ENCODE measurements around the gene TUFT1.
"Not testable (repeated sequence)": the region's sequence is repeated elsewhere in the genome, so short reads cannot be mapped to it uniquely, and the experiment has no call there.

TUFT1 gene

GRCh38 chr1:151512801-151513625 is 27.1 kb upstream of the TUFT1 start:
- DNase-seq (ENCODE audit: low spot score), result no peak

- DNase-seq (ENCODE audit: low spot score), result no peak
These were observed 26.4 kb upstream of the TUFT1 start for GRCh38 chr1:151513626-151514121.

GRCh38 chr1:151514366-151514765 is 25.7 kb upstream of the TUFT1 start:
- DNase-seq (ENCODE audit: low spot score), result no peak

- DNase-seq (ENCODE audit: low spot score), result no peak
These were observed 24.8 kb upstream of the TUFT1 start for GRCh38 chr1:151515265-151515664.

GRCh38 chr1:151516031-151516511 is 24.0 kb upstream of the TUFT1 start:
- DNase-seq (ENCODE audit: low spot score), result no peak

GRCh38 chr1:151518431-151518830 is 21.7 kb upstream of the TUFT1 start:
- no peak for DNase-seq (ENCODE audit: low spot score)

- no peak for DNase-seq (ENCODE audit: low spot score)
These were observed 21.2 kb upstream of the TUFT1 start for GRCh38 chr1:151518936-151519335.

- DNase-seq (ENCODE audit: low spot score), result no peak
These were observed 20.4 kb upstream of the TUFT1 start for GRCh38 chr1:151519667-151520066.

- no peak for DNase-seq (ENCODE audit: low spot score)
These were observed 19.8 kb upstream of the TUFT1 start for GRCh38 chr1:151520359-151520758.

- not testable (repeated sequence) for DNase-seq (ENCODE audit: low spot score)
These were observed 17.7 kb upstream of the TUFT1 start for GRCh38 chr1:151522427-151522826.

GRCh38 chr1:151523326-151523725 is 16.8 kb upstream of the TUFT1 start:
- DNase-seq (ENCODE audit: low spot score), result no peak

- DNase-seq (ENCODE audit: low spot score), result no peak
These were observed 15.4 kb upstream of the TUFT1 start for GRCh38 chr1:151524736-151525135.

- DNase-seq (ENCODE audit: low spot score), result no peak
These were observed 13.2 kb upstream of the TUFT1 start for GRCh38 chr1:151526735-151527525.

GRCh38 chr1:151529211-151529702 is 10.9 kb upstream of the TUFT1 start:
- DNase-seq (ENCODE audit: low spot score), result no peak

GRCh38 chr1:151529781-151530180 is 10.3 kb upstream of the TUFT1 start:
- no peak for DNase-seq (ENCODE audit: low spot score)

- DNase-seq (ENCODE audit: low spot score), result no peak
These were observed 9.6 kb upstream of the TUFT1 start for GRCh38 chr1:151530461-151530860.

GRCh38 chr1:151533870-151534269 is 6.2 kb upstream of the TUFT1 start:
- DNase-seq (ENCODE audit: low spot score), result no peak

- DNase-seq (ENCODE audit: low spot score), result peak; percentile 82
These were observed 5.3 kb upstream of the TUFT1 start for GRCh38 chr1:151534662-151535278.

- no peak for DNase-seq (ENCODE audit: low spot score)
These were observed 4.5 kb upstream of the TUFT1 start for GRCh38 chr1:151535326-151536271.

GRCh38 chr1:151536499-151536898 is 3.6 kb upstream of the TUFT1 start:
- DNase-seq (ENCODE audit: low spot score), result no peak

- DNase-seq (ENCODE audit: low spot score), result peak; percentile 67
These were observed 3.0 kb upstream of the TUFT1 start for GRCh38 chr1:151537112-151537511.
